SU-DHL-6 (cell line): ENCODE results near the gene EFCAB13.

Source experiments
- H2AFZ ChIP-seq: fragments of 200-600 bp; sonication (generic); 2 replicates; pipeline ENCODE4 v1.6.1; 2014; ENCODE audit warnings: low read depth, mild to moderate bottlenecking, moderate library complexity, mixed read lengths, antibody characterized with exemption, low read length; ENCODE audit not compliant: severe bottlenecking
- H3F3A ChIP-seq: fragments of 200-600 bp; shearing (Covaris generic); 2 replicates; pipeline ENCODE4 v1.6.0; 2016; ENCODE audit warnings: antibody characterized with exemption, mild to moderate bottlenecking; ENCODE audit not compliant: insufficient read depth
- H3K27ac ChIP-seq: fragments of 200-600 bp; sonication (generic); 2 replicates; pipeline ENCODE4 v1.5.1; 2016; ENCODE audit warnings: low read depth, mild to moderate bottlenecking, low read length, moderate library complexity, mixed read lengths
- H3K27me3 ChIP-seq: fragments of 200-600 bp; sonication (generic), shearing (Covaris generic); 2 replicates; pipeline ENCODE4 v1.6.0; 2014; ENCODE audit warnings: mild to moderate bottlenecking, low read length
- H3K36me3 ChIP-seq: fragments of 200-600 bp; sonication (generic); 2 replicates; pipeline ENCODE4 v1.6.1; 2014; ENCODE audit warnings: mild to moderate bottlenecking, low read length, mixed read lengths
- H3K4me2 ChIP-seq: fragments of 300-600, 200-600 bp; shearing (Covaris generic), sonication (generic); 2 replicates; pipeline ENCODE4 v1.6.0; 2014; ENCODE audit warnings: low read length, low read depth, mild to moderate bottlenecking; ENCODE audit not compliant: poor library complexity, severe bottlenecking
- H3K4me3 ChIP-seq: fragments of 200-600 bp; sonication (generic); 2 replicates; pipeline ENCODE4 v1.5.1; 2014; ENCODE audit warnings: antibody characterized with exemption, low read length, mild to moderate bottlenecking, mixed read lengths; ENCODE audit not compliant: insufficient read depth, poor library complexity, severe bottlenecking
- H3K79me2 ChIP-seq: fragments of 200-600 bp; sonication (generic); 2 replicates; pipeline ENCODE4 v1.6.1; 2014; ENCODE audit warnings: mild to moderate bottlenecking, low read length, moderate library complexity; ENCODE audit not compliant: insufficient read depth
- H3K9ac ChIP-seq: fragments of 200-600 bp; sonication (generic); 2 replicates; pipeline ENCODE4 v1.7.0; 2014; ENCODE audit warnings: mild to moderate bottlenecking, low read length
- H3K9me2 ChIP-seq: fragments of 200-600 bp; sonication (generic); replicated peaks from 2 replicates; pipeline ENCODE4 v1.6.1; 2014; ENCODE audit warnings: low read length; ENCODE audit not compliant: insufficient read depth
- H3K9me3 ChIP-seq: fragments of 200-600 bp; sonication (generic); 2 replicates; pipeline ENCODE4 v1.6.1; 2014; ENCODE audit warnings: low read length, mixed read lengths; ENCODE audit not compliant: insufficient read depth
- H4K20me1 ChIP-seq: fragments of 200-600 bp; sonication (generic); 2 replicates; pipeline ENCODE4 v1.6.1; 2014; ENCODE audit warnings: low read depth, mild to moderate bottlenecking, antibody characterized with exemption, low read length, moderate library complexity, mixed read lengths
- EZH2phosphoT487 ChIP-seq: fragments of 200-600 bp; sonication (generic), shearing (Covaris generic); conservative IDR thresholded peaks from 2 replicates; pipeline ENCODE4 v1.6.1; 2018; ENCODE audit warnings: mild to moderate bottlenecking, antibody characterized with exemption, low read length, moderate library complexity, mixed read lengths
- TF ChIP-seq, protein P1 (sequence below): fragments of 200-600 bp; sonication (generic); IDR thresholded peaks from one replicate; pipeline ENCODE4 v1.5.1; 2017; ENCODE audit warnings: antibody characterized with exemption, mild to moderate bottlenecking, low read length, moderate library complexity; ENCODE audit not compliant: insufficient read depth, poor library complexity, severe bottlenecking

Gene EFCAB13

GRCh38 chr17:47297661-47298400 lies 25.9 kb upstream of the EFCAB13 start:
- no peaks in the 10 kb centered on the region for H3K9me2 ChIP-seq
- no peak overlapping the region for H3K4me3 ChIP-seq
- H3K27me3 ChIP-seq = no peaks in the 10 kb centered on the region
- H3K9ac ChIP-seq = no peak overlapping the region
- H3F3A ChIP-seq = no peaks in the 10 kb centered on the region
- H3K79me2 ChIP-seq = no peaks in the 10 kb centered on the region
- no peak overlapping the region for H2AFZ ChIP-seq
- H3K9me3 ChIP-seq = no peaks in the 10 kb centered on the region
- no peaks in the 10 kb centered on the region for H4K20me1 ChIP-seq
- no peak overlapping the region for H3K27ac ChIP-seq
- no peaks in the 10 kb centered on the region for H3K36me3 ChIP-seq
- no peak overlapping the region for H3K4me2 ChIP-seq
- no peak for TF ChIP-seq EZH2phosphoT487
- TF ChIP-seq, protein P1, sequence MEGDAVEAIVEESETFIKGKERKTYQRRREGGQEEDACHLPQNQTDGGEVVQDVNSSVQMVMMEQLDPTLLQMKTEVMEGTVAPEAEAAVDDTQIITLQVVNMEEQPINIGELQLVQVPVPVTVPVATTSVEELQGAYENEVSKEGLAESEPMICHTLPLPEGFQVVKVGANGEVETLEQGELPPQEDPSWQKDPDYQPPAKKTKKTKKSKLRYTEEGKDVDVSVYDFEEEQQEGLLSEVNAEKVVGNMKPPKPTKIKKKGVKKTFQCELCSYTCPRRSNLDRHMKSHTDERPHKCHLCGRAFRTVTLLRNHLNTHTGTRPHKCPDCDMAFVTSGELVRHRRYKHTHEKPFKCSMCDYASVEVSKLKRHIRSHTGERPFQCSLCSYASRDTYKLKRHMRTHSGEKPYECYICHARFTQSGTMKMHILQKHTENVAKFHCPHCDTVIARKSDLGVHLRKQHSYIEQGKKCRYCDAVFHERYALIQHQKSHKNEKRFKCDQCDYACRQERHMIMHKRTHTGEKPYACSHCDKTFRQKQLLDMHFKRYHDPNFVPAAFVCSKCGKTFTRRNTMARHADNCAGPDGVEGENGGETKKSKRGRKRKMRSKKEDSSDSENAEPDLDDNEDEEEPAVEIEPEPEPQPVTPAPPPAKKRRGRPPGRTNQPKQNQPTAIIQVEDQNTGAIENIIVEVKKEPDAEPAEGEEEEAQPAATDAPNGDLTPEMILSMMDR = no peak

- no peaks in the 10 kb centered on the region for H3K9me3 ChIP-seq
- H3K27ac ChIP-seq = no peak overlapping the region
- no peaks in the 10 kb centered on the region for H3K27me3 ChIP-seq
- no peaks in the 10 kb centered on the region for H3K79me2 ChIP-seq
- no peaks in the 10 kb centered on the region for H4K20me1 ChIP-seq
- no peak overlapping the region for H3K4me2 ChIP-seq
- no peak overlapping the region for H3K4me3 ChIP-seq
- H3K36me3 ChIP-seq = no peaks in the 10 kb centered on the region
- TF ChIP-seq, protein P1 = no peak
- TF ChIP-seq EZH2phosphoT487 = no peak
- no peaks in the 10 kb centered on the region for H3K9me2 ChIP-seq
- H2AFZ ChIP-seq = no peak overlapping the region
- no peaks in the 10 kb centered on the region for H3F3A ChIP-seq
- no peak overlapping the region for H3K9ac ChIP-seq
Measured at GRCh38 chr17:47298712-47299111, 25.0 kb upstream of the EFCAB13 start.

GRCh38 chr17:47299239-47299910 lies 24.4 kb upstream of the EFCAB13 start:
- no peak overlapping the region for H2AFZ ChIP-seq
- H3K27me3 ChIP-seq = no peaks in the 10 kb centered on the region
- no peak overlapping the region for H3K27ac ChIP-seq
- H3K79me2 ChIP-seq = no peaks in the 10 kb centered on the region
- no peak overlapping the region for H3K9ac ChIP-seq
- no peak overlapping the region for H3K4me3 ChIP-seq
- no peaks in the 10 kb centered on the region for H4K20me1 ChIP-seq
- no peaks in the 10 kb centered on the region for H3K9me3 ChIP-seq
- no peaks in the 10 kb centered on the region for H3K36me3 ChIP-seq
- no peaks in the 10 kb centered on the region for H3K9me2 ChIP-seq
- no peak overlapping the region for H3K4me2 ChIP-seq
- no peak for TF ChIP-seq EZH2phosphoT487
- TF ChIP-seq, protein P1 = no peak
- no peaks in the 10 kb centered on the region for H3F3A ChIP-seq
